Nephron (organoid): ENCODE results near the gene NDUFA9.

Experiments
- H3K27ac Mint-ChIP-seq, 3 experiments: 2 replicates each; pipeline ENCODE4 v1.8.0; 2020; ENCODE audit warnings: mixed read lengths in 3 of 3, mild to moderate bottlenecking in 2 of 3, moderate library complexity in 1 of 3
- H3K27me3 Mint-ChIP-seq: 2 replicates; pipeline ENCODE4 v1.8.0; 2021; ENCODE audit warnings: low read depth, mild to moderate bottlenecking, moderate library complexity, mixed read lengths
- H3K36me3 Mint-ChIP-seq: 2 replicates; pipeline ENCODE4 v1.8.0; 2020; ENCODE audit warnings: low read depth, mixed read lengths
- H3K4me1 Mint-ChIP-seq: 2 replicates; pipeline ENCODE4 v1.8.0; 2020; ENCODE audit warnings: mixed read lengths
- H3K4me3 Mint-ChIP-seq, 3 experiments: 2 replicates each; pipeline ENCODE4 v1.8.0; 2020; ENCODE audit warnings: mild to moderate bottlenecking in 3 of 3, mixed read lengths in 3 of 3, moderate library complexity in 2 of 3
- H3K9me3 Mint-ChIP-seq: 2 replicates; pipeline ENCODE4 v1.8.0; 2020; ENCODE audit warnings: mixed read lengths
- CTCF ChIP-seq, 3 experiments: fragments of 200-600 bp; sonication (generic); IDR thresholded peaks; one replicate each; pipeline ENCODE4 v1.5.0; 2021; ENCODE audit warnings: antibody characterized with exemption in 3 of 3; ENCODE audit not compliant: unreplicated experiment in 3 of 3

Gene NDUFA9

GRCh38 chr12:4609071-4609470 lies 39.8 kb upstream of the NDUFA9 start:
- Mint-ChIP-seq H3K4me3 (no peak overlapping the region), H3K27ac (no peak overlapping the region), H3K4me1 (peaks cover 13% of the 10 kb centered on the region), H3K9me3 (no peaks in the 10 kb centered on the region), H3K27me3 (peaks cover 5% of the 10 kb centered on the region), H3K36me3 (peaks cover 18% of the 10 kb centered on the region)
- TF ChIP-seq CTCF (IDR thresholded peaks at IDR 0.05; ENCODE audit: unreplicated experiment in 3 of 3), result no peak

- peaks cover 7% of the 10 kb centered on the region for H3K4me1 Mint-ChIP-seq
- no peak overlapping the region for H3K27ac Mint-ChIP-seq
- H3K4me3 Mint-ChIP-seq, result no peak overlapping the region
Measured at GRCh38 chr12:4610481-4610880, 38.4 kb upstream of the NDUFA9 start.

GRCh38 chr12:4615667-4616066 lies 33.2 kb upstream of the NDUFA9 start:
- H3K36me3 Mint-ChIP-seq, result peaks cover 26% of the 10 kb centered on the region
- no peaks in the 10 kb centered on the region for H3K27me3 Mint-ChIP-seq
- no peaks in the 10 kb centered on the region for H3K9me3 Mint-ChIP-seq
- no peak for TF ChIP-seq CTCF (IDR thresholded peaks at IDR 0.05; ENCODE audit: unreplicated experiment in 3 of 3)
- H3K4me1 Mint-ChIP-seq, result no peaks in the 10 kb centered on the region
- no peak overlapping the region for H3K27ac Mint-ChIP-seq
- no peak overlapping the region for H3K4me3 Mint-ChIP-seq

More at GRCh38 chr12:4610481-4610880, 38.4 kb upstream of the NDUFA9 start:
- Mint-ChIP-seq H3K27me3 (no peaks in the 10 kb centered on the region), H3K36me3 (peaks cover 26% of the 10 kb centered on the region), H3K9me3 (no peaks in the 10 kb centered on the region)
- TF ChIP-seq CTCF (IDR thresholded peaks at IDR 0.05; ENCODE audit: unreplicated experiment in 3 of 3), result no peak

- no peaks in the 10 kb centered on the region for H3K9me3 Mint-ChIP-seq
- no peaks in the 10 kb centered on the region for H3K36me3 Mint-ChIP-seq
- H3K27me3 Mint-ChIP-seq, result peaks cover 14% of the 10 kb centered on the region
- no peak overlapping the region for H3K27ac Mint-ChIP-seq
- H3K4me3 Mint-ChIP-seq, result no peak overlapping the region
- H3K4me1 Mint-ChIP-seq, result no peaks in the 10 kb centered on the region
- TF ChIP-seq CTCF (IDR thresholded peaks at IDR 0.05; ENCODE audit: unreplicated experiment in 3 of 3), result no peak
Measured at GRCh38 chr12:4621511-4621910, 27.4 kb upstream of the NDUFA9 start.

- H3K4me1 Mint-ChIP-seq, result no peaks in the 10 kb centered on the region
- no peak overlapping the region for H3K27ac Mint-ChIP-seq
- H3K36me3 Mint-ChIP-seq, result no peaks in the 10 kb centered on the region
- H3K9me3 Mint-ChIP-seq, result no peaks in the 10 kb centered on the region
- TF ChIP-seq CTCF (IDR thresholded peaks at IDR 0.05; ENCODE audit: unreplicated experiment in 3 of 3), result no peak
- H3K4me3 Mint-ChIP-seq, result no peak overlapping the region
- peaks cover 40% of the 10 kb centered on the region for H3K27me3 Mint-ChIP-seq
Measured at GRCh38 chr12:4626543-4626942, 22.4 kb upstream of the NDUFA9 start.

GRCh38 chr12:4628406-4628805 lies 20.5 kb upstream of the NDUFA9 start:
- Mint-ChIP-seq H3K4me1 (no peaks in the 10 kb centered on the region), H3K36me3 (peaks cover 1% of the 10 kb centered on the region), H3K9me3 (peaks cover 1% of the 10 kb centered on the region), H3K27me3 (peaks cover 37% of the 10 kb centered on the region), H3K4me3 (no peak overlapping the region), H3K27ac (no peak overlapping the region)
- TF ChIP-seq CTCF (IDR thresholded peaks at IDR 0.05; ENCODE audit: unreplicated experiment in 3 of 3), result no peak
